ENCODE measurements around the gene HEATR1. TPM values are rescaled to one million over a fixed set of nuclear protein-coding genes. Genes with fewer than 3 reads are reported as not detected.
A peak's percentile ranks its signal among the peaks of the same experiment; 100 is the strongest.
"Not testable (repeated sequence)": the region's sequence is repeated elsewhere in the genome, so short reads cannot be mapped to it uniquely, and the experiment has no call there.

The HEATR1 gene
- total and polyA plus RNA-seq, 11 donors = 2.4 to 17.2 (median 9.9) TPM

- WGBS, 4 donors = 17 to 22% (median 19%) methylated on average over 5 of the region's 5 CpGs
- intact Hi-C loops (cut with DNase I) = loop anchor here in 7 of 10 donors (5.0 to 10.0 kb wide), 5 partner anchors 78 to 956 kb away; partner anchors contain the start of genes MTR (in 5 of the 7) and ACTN2 (in 1 of the 7)
- H3K4me1 ChIP-seq = peaks cover 0 to 11% (median 3%) of the 10 kb centered on the region in 12 donors
- peaks cover 0 to 15% (median 0%) of the 10 kb centered on the region in 9 donors for H3K27me3 ChIP-seq
- no peak overlapping the region for H3K4me3 ChIP-seq
- H3K36me3 ChIP-seq = no peaks in the 10 kb centered on the region
- peak overlapping the region in 1 of 12 donors; percentile 25 for H3K27ac ChIP-seq
- TF ChIP-seq, protein P1, sequence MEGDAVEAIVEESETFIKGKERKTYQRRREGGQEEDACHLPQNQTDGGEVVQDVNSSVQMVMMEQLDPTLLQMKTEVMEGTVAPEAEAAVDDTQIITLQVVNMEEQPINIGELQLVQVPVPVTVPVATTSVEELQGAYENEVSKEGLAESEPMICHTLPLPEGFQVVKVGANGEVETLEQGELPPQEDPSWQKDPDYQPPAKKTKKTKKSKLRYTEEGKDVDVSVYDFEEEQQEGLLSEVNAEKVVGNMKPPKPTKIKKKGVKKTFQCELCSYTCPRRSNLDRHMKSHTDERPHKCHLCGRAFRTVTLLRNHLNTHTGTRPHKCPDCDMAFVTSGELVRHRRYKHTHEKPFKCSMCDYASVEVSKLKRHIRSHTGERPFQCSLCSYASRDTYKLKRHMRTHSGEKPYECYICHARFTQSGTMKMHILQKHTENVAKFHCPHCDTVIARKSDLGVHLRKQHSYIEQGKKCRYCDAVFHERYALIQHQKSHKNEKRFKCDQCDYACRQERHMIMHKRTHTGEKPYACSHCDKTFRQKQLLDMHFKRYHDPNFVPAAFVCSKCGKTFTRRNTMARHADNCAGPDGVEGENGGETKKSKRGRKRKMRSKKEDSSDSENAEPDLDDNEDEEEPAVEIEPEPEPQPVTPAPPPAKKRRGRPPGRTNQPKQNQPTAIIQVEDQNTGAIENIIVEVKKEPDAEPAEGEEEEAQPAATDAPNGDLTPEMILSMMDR (IDR thresholded peaks at IDR 0.05) = peak; percentile 37 to 68 (median 62)
- no peak for TF ChIP-seq POLR2A (IDR thresholded peaks at IDR 0.05)
- peaks cover 0 to 4% (median 0%) of the 10 kb centered on the region in 12 donors for H3K9me3 ChIP-seq
- no peak for ATAC-seq
- peak in 4 of 5 donors; percentile 44 to 60 (median 52) for DNase-seq
Measured at GRCh38 chr1:236608930-236609726, 4.8 kb upstream of the HEATR1 start.

GRCh38 chr1:236607597-236607996 is 3.3 kb upstream of the HEATR1 start:
- not testable (repeated sequence) for H3K36me3 ChIP-seq, H3K27ac ChIP-seq, DNase-seq, ATAC-seq, H3K4me3 ChIP-seq, H3K9me3 ChIP-seq
- Histone ChIP-seq H3K4me1 (peaks cover 0 to 24% (median 13%) of the 10 kb centered on the region in 12 donors), H3K27me3 (peaks cover 0 to 11% (median 0%) of the 10 kb centered on the region in 9 donors)
- intact Hi-C loops (cut with DNase I) = loop anchor here in 7 of 10 donors (5.0 to 10.0 kb wide), 5 partner anchors 80 to 957 kb away; partner anchors contain the start of genes MTR (in 5 of the 7) and ACTN2 (in 1 of the 7)
- WGBS, 4 donors = 95 to 99% (median 96%) methylated on average over 10 of the region's 10 CpGs

DNA sequence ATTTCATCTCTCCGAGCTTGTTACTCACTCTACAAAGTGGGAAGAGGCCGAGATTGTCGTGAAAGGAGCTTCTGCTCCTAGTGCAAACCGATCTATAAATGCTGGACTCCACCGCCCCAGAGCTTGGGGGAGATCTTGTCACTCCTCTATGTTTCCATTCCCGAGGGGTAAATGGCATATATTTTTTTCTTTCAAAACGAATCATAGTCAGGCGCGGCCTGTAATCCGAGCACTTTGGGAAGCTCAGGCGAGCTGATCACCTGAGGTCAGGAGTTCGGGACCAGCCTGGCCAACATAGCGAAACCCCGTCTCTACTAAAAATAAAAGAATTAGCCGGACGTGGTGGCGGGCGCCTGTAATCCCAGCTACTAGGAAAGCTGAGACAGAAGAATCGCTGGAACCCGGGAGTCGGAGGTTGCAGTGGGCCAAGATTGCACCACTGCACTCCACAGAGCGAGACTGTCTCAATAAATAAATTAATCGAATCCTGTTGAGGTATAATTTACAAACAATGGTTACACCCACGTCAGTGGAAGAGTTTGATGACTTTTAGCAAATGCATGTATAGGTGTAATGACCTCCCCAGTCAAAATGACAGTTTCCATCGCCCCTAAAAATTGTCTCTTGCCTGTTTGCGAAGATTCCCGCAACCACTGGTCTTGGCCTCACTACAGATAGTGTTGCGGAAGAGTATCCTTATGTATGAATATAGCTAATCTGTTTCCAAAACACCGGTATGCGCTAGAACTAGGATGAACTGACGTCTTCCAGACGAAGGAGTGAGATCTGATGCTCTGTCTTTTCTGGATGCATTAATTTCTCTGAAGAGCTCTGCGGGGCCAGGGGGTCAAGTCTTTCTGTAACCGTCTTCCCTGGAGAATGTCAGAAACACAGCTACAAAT is 840 bp upstream of the HEATR1 start:
- no peak for TF ChIP-seq POLR2A (IDR thresholded peaks at IDR 0.05)
- TF ChIP-seq, protein P1 (IDR thresholded peaks at IDR 0.05) = no peak
- WGBS, 4 donors = 59 to 68% (median 63%) methylated on average over 34 of the region's 34 CpGs
- H3K27ac ChIP-seq = peak overlapping the region in 11 of 12 donors; percentile 71 to 90 (median 85)
- peaks cover 0 to 26% (median 13%) of the 10 kb centered on the region in 12 donors for H3K4me1 ChIP-seq
- H3K4me3 ChIP-seq = peak overlapping the region; percentile 50 to 96 (median 80)
- intact Hi-C loops (cut with DNase I) = loop anchor here in 8 of 10 donors (5.0 to 10.0 kb wide), 6 partner anchors 82 to 960 kb away; partner anchors contain the start of genes MTR (in 6 of the 8) and ACTN2 (in 1 of the 8)
- ATAC-seq = no peak
- no peaks in the 10 kb centered on the region for H3K9me3 ChIP-seq
- no peak for DNase-seq
- peaks cover 0 to 27% (median 21%) of the 10 kb centered on the region in 9 donors for H3K36me3 ChIP-seq
- H3K27me3 ChIP-seq = peaks cover 0 to 4% (median 0%) of the 10 kb centered on the region in 9 donors

GRCh38 chr1:236602171-236602570 is 2.1 kb downstream of the HEATR1 start:
- ATAC-seq (no peak), DNase-seq (no peak)
- Histone ChIP-seq H3K4me1 (peaks cover 0 to 23% (median 13%) of the 10 kb centered on the region in 12 donors), H3K27me3 (no peaks in the 10 kb centered on the region), H3K4me3 (no peak overlapping the region), H3K9me3 (no peaks in the 10 kb centered on the region), H3K27ac (no peak overlapping the region), H3K36me3 (peaks cover 0 to 54% (median 49%) of the 10 kb centered on the region in 9 donors)
- TF ChIP-seq, protein P1 (IDR thresholded peaks at IDR 0.05) = no peak
- no peak for TF ChIP-seq POLR2A (IDR thresholded peaks at IDR 0.05)
- intact Hi-C loops (cut with DNase I) = loop anchor here in 8 of 10 donors (5.0 to 10.0 kb wide), 5 partner anchors 173 to 963 kb away; partner anchors contain the start of gene MTR (in 6 of the 8)
